ENCODE data around the gene HNRNPL.
"Not testable (repeated sequence)": the region's sequence is repeated elsewhere in the genome, so short reads cannot be mapped to it uniquely, and the experiment has no call there.

Gene HNRNPL

DNA sequence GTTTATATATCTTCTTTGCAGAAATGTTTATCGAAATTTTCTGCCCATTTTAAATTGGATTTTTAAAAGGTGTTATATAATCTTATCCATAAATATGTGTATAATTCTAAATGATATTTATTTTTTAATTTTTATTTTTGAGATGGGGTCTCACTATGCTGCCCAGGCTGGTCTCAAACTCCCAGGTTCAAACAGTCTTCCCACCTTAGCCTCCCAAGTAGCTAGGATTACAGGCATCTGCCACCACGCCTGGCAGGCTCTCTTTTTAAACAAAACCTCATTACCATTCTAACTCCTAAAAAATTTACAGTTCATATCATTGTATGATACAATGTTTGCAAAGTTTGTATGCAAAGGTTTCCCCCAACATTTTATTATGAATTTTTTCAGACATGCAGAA lies 53.6 kb downstream of the HNRNPL start:
- no peak for DNase-seq

DNA sequence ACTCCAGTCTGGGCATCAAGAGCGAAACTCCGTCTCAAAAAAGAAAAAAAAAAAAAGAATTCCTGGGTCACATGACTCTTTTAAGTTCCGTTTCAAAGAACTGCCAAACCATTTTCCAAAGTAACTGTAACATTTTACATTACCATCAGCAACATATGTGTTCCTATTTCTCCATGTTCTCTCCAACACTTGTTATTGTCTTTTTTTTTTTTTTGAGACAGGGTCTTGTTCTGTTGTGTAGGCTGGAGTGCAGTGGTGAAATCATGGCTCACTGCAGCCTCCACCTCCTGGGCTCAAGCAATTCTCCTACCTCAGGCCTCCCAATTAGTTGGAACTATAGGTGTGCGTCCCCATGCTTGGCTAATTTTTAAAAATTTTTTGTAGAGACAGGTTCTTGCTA lies 54.2 kb downstream of the HNRNPL start:
- DNase-seq = no peak

DNA sequence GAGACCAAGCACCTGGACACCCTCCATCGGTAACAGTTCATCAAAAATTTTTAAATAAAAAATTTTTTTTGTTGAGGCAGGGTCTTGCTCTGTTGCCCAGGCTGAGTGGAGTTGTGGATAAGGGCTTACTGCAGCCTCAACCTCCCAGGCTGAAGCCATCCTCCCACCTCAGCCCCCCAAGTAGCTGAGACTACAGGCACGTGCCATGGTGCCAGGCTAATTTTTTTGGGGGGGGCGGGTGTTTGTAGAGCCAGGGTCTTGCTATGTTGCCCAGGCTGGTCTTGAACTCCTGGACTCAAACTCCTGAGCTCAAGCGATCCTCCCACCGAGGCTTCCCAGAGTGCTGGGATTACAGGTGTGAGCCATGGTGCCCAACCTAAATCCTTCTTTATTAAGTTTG lies 56.1 kb downstream of the HNRNPL start:
- DNase-seq = no peak

DNA sequence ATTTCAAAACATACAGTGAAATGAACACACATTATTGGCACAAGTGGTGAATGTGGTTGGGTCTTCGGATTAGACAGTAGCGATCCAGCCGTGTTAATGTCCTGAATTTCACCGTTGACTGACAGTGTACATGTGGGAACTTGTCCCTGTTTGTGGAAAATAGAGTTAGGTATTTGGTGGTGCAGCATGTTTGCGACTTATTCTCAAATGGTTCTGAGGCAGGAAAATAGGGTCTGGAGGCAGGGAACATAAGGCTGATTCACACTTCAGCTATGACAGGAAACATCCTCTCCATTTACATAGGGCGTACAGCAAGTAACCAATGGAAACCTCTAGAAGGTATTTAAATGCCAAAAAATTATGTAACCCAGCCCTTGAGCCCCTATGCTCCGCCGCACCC lies 56.6 kb downstream of the HNRNPL start:
- peak; percentile 34 for DNase-seq

DNA sequence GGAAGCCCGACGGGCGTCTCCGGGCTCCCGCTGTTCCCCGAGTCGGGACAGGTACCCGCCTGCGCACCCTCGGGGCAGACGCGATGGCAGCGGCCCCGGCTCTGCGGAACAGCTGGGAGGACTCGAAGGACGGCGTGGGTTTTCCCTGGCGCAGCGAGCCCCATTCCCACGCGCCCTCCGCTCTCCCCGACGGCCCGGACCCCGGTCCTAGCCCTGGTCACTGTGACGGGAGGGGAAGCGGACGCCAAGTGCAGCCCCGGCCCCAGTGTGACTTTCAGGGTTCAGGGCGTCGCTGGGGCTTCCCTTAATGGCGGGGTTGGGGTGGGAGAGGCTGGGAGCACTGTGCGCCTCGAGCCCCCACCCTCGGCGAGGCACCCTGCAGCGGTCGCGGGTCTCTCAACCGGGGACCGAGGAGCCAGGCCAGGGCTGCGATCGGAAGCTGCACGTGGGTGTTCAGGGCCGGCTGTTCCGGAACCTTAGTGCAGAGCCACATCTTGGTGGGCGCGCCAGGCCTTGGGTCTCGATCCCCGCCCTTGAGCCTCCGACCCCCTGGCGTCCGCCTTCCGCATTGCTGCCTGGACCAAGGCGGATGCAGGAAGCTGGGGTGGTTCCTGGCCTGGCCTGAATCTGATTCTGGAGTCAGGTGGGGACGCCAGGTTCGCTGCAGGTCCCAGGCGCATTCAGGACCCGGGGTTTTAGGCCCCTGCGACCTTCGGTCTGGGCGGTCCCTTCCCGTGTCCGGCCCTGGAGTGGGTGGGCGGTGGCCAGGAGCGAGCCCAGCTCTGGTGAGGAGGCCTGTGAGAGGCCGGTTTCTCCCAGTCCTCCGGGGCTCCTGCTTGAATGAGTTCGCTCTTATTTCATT lies 57.3 kb downstream of the HNRNPL start:
- no peak for DNase-seq

DNA sequence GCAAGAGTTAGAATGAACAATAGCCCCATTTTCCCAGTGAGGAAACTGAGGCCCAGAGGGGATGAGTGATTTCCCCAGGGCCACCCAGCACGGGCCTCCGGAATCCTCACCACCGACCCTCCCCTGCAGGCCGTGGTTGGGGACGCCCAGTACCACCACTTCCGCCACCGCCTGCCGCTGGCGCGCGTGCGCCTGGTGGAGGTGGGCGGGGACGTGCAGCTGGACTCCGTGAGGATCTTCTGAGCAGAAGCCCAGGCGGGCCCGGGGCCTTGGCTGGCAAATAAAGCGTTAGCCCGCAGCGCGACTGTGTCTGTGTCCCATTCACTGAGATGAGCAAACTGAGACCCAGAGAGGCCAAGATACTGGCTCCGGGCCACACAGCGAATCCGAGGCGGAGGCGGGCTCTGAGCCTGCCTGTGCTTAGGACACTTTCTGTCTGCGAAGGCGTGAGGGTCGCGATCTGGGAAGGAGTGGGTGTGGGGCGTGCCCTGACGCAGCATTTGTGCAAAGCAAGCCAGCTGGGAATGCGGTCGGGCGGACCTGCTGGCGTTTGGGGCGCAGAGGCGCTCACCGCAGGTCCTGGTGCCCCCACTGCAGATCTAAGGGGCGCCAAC lies 58.2 kb downstream of the HNRNPL start:
- not testable (repeated sequence) for DNase-seq

DNA sequence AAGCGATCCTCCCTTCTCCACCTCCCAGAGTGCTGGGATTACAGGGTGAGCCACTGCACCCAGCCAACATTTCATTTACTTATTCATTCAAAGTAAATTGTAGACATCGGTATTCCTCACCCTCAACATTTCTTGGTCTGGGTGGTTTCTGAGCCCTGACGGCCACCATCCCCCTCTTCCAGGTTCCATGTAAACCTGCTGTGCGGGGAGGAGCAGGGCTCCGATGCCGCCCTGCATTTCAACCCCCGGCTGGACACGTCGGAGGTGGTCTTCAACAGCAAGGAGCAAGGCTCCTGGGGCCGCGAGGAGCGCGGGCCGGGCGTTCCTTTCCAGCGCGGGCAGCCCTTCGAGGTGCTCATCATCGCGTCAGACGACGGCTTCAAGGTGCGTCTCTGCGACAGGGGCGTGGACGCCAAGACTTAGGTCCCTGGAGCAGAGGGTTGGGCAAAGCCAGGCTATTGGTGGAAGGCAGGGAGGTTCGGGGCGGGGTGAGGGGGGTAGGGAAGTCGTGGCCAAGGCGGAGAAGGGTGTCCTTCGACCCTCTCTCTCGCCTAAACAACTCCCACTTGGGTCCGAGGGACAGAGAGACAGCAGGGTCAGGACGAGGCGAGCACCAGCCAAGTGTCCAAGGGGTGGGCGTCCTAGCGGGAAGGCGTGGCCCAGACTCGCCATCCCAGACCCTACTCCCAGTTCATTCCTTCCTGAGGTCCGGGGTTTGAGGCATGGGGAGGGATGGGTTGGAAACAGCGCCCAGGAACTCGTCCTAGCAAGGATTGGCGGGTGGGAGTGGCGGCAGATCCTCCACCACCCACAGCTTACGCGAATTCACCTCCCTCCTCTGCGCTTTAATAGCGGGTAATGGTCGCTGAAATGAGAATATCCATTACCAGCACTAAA lies 59.0 kb downstream of the HNRNPL start:
- DNase-seq = not testable (repeated sequence)

DNA sequence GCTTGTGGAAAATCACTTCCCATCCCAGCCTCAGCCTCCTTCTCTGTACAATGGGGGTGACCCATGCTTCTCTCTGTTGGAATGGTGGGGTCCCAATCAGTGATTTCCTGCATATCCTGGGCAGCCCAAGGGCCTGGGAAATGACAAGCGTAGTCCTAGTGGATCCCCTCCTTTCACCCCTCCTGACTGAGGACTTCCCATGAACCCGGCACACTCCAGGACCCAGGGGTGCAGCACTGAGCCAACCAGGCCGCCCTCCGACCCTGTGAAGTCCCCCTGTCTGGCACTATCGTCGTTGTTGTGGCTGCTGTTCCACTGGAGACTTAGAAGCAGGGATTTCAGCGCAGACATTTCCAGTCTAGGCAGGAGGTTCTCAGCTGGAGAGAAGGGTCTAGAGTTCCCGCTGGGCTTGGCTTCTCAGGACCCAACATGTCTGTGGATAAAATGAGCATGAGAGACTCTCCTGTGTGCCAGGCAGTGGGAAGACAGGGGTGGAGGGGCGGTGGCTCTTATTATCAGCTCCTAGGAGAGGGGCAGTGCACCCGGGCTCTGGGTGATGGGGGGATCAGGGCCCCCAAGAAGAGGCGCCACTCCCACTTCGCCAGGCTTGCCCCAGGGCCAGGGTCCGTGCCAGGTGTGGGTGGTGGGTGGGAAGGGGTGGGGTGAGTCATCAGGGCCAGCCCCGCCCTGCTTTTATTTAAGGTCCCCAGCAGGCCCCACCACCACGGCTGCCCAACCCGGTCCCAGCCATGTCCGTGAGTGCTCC lies 61.1 kb downstream of the HNRNPL start, which contains the start of gene LGALS7B:
Gene LGALS7B (plus strand): TSS at position 723 of the 766 bp plus-strand sequence. CDS start 27 bp downstream, at position 750.
- DNase-seq = no peak

DNA sequence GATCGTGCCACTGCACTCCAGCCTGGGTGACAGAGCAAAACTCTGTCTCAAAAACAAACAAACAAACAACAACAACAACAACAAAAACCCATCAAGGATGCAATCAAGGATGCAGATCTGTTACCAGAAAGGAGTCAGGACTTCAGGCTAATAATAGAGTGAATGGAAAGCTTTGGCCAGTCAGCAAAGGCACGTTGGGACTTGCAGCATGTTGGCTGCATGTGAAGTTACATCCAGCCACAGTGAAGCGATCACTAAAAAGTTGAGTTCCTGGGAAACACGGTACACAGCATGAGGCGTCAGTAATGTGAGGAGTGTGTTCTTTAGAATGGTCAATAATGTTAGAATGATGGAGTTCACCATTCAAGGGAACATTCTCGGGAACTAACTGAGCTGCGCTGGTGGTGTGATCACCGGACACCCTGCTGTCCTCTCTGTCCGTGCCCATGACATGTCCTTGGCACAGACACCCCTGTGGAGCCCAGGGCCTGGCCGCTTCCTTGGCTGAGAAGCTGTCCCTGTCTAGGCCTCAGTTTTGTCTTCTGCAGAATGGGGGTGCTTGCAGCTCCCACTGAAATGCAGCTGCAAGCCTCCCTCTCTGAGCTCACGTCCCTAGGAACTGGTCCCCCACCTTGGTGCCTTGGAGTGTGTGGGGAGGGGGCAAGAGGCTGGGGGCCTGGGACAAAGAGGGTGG lies 63.1 kb downstream of the HNRNPL start:
- DNase-seq = peak; percentile 26

Data from NCI-H345 (cell line).